ENCODE results near the gene OR4F15. TPM values are rescaled to one million over a fixed set of nuclear protein-coding genes. Genes with fewer than 3 reads are reported as not detected.
"Not testable (repeated sequence)": the region's sequence is repeated elsewhere in the genome, so short reads cannot be mapped to it uniquely, and the experiment has no call there.

Gene OR4F15
- total RNA-seq, 2 experiments from 2014 or later, result not detected

GRCh38 chr15:101784644-101785043 is 27.4 kb upstream of the OR4F15 start:
- DNase-seq, result no peak
- ChIA-PET CTCF (no interaction called here), POLR2A (no interaction called here)
- Mint-ChIP-seq H3K4me1 (ENCODE audit: low read depth) (no peaks in the 10 kb centered on the region), H3K27me3 (peaks cover 10% of the 10 kb centered on the region), H3K27ac (no peak overlapping the region), H3K36me3 (ENCODE audit: low read depth) (no peaks in the 10 kb centered on the region), H3K9me3 (no peaks in the 10 kb centered on the region), H3K4me3 (no peak overlapping the region)
- ATAC-seq, result no peak
- intact Hi-C loops (cut with micrococcal nuclease), result no loop called here
- TF ChIP-seq, protein P1, sequence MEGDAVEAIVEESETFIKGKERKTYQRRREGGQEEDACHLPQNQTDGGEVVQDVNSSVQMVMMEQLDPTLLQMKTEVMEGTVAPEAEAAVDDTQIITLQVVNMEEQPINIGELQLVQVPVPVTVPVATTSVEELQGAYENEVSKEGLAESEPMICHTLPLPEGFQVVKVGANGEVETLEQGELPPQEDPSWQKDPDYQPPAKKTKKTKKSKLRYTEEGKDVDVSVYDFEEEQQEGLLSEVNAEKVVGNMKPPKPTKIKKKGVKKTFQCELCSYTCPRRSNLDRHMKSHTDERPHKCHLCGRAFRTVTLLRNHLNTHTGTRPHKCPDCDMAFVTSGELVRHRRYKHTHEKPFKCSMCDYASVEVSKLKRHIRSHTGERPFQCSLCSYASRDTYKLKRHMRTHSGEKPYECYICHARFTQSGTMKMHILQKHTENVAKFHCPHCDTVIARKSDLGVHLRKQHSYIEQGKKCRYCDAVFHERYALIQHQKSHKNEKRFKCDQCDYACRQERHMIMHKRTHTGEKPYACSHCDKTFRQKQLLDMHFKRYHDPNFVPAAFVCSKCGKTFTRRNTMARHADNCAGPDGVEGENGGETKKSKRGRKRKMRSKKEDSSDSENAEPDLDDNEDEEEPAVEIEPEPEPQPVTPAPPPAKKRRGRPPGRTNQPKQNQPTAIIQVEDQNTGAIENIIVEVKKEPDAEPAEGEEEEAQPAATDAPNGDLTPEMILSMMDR (IDR thresholded peaks at IDR 0.05), result no peak

GRCh38 chr15:101786422-101786821 is 25.6 kb upstream of the OR4F15 start:
- H3K4me1 Mint-ChIP-seq (ENCODE audit: low read depth); H3K9me3 Mint-ChIP-seq; DNase-seq; H3K27me3 Mint-ChIP-seq; ATAC-seq; intact Hi-C loops (cut with micrococcal nuclease); H3K27ac Mint-ChIP-seq; H3K36me3 Mint-ChIP-seq (ENCODE audit: low read depth); H3K4me3 Mint-ChIP-seq; POLR2A ChIA-PET; CTCF ChIA-PET: not testable (repeated sequence)

- H3K27me3 Mint-ChIP-seq; ATAC-seq; intact Hi-C loops (cut with micrococcal nuclease); CTCF ChIA-PET; H3K9me3 Mint-ChIP-seq; DNase-seq; H3K4me1 Mint-ChIP-seq (ENCODE audit: low read depth); POLR2A ChIA-PET; H3K36me3 Mint-ChIP-seq (ENCODE audit: low read depth); H3K4me3 Mint-ChIP-seq; H3K27ac Mint-ChIP-seq: not testable (repeated sequence)
Observed at GRCh38 chr15:101788001-101788400, 24.0 kb upstream of the OR4F15 start.

DNA sequence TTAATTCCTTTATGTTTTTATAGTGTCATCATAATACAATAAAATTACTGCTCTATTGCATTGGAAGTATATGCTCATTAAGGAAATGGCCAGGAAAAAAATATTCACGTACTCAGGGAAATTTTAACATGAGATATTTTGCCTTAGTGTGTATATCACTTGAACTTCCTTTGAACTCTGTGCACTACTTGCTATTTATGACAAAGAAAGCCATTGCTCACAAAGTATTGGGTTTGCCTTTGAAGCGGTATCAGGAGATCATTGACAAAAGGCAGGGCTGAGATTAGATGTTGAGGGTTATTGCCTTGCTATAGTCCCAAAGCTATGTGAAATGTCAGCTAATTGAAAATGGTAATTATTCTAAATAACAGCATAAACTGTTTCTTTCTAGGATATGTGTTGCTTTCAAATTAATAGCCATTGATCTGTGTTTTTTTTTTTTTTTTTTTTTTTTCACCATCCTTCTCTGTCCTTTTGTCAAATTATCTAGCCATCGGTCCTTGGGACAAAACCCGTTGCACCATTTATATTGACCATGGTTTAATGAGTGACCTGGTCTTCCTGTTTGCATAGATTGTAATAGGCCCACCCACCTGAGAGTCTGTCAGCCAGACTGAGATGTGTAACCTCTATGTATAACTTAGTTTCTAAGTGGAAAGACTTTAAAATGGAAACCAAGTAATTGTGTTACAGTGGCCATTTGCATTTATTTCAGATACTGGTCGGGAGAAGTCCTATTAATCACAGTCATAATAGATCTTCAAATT is 23.3 kb upstream of the OR4F15 start:
- H3K36me3 Mint-ChIP-seq (ENCODE audit: low read depth); H3K4me1 Mint-ChIP-seq (ENCODE audit: low read depth); H3K9me3 Mint-ChIP-seq; H3K4me3 Mint-ChIP-seq; H3K27me3 Mint-ChIP-seq; ATAC-seq; intact Hi-C loops (cut with micrococcal nuclease); CTCF ChIA-PET; DNase-seq; POLR2A ChIA-PET; H3K27ac Mint-ChIP-seq: not testable (repeated sequence)

- H3K4me3 Mint-ChIP-seq; DNase-seq; POLR2A ChIA-PET; H3K27me3 Mint-ChIP-seq; H3K27ac Mint-ChIP-seq; H3K4me1 Mint-ChIP-seq (ENCODE audit: low read depth); H3K36me3 Mint-ChIP-seq (ENCODE audit: low read depth); H3K9me3 Mint-ChIP-seq; ATAC-seq; CTCF ChIA-PET; intact Hi-C loops (cut with micrococcal nuclease): not testable (repeated sequence)
Observed at GRCh38 chr15:101790748-101791147, 21.3 kb upstream of the OR4F15 start.

- H3K9me3 Mint-ChIP-seq; H3K27me3 Mint-ChIP-seq; H3K27ac Mint-ChIP-seq; intact Hi-C loops (cut with micrococcal nuclease); CTCF ChIA-PET; H3K4me3 Mint-ChIP-seq; POLR2A ChIA-PET; H3K36me3 Mint-ChIP-seq (ENCODE audit: low read depth); DNase-seq; H3K4me1 Mint-ChIP-seq (ENCODE audit: low read depth); ATAC-seq: not testable (repeated sequence)
Observed at GRCh38 chr15:101793981-101794380, 18.0 kb upstream of the OR4F15 start.

- ChIA-PET CTCF (no interaction called here), POLR2A (no interaction called here)
- H3K27ac Mint-ChIP-seq, result no peak overlapping the region
- no peak overlapping the region for H3K4me3 Mint-ChIP-seq
- no peaks in the 10 kb centered on the region for H3K9me3 Mint-ChIP-seq
- no peaks in the 10 kb centered on the region for H3K4me1 Mint-ChIP-seq (ENCODE audit: low read depth)
- TF ChIP-seq, protein P1 (IDR thresholded peaks at IDR 0.05), result no peak
- peaks cover 7% of the 10 kb centered on the region for H3K27me3 Mint-ChIP-seq
- no peak for DNase-seq
- no peak for ATAC-seq
- no peaks in the 10 kb centered on the region for H3K36me3 Mint-ChIP-seq (ENCODE audit: low read depth)
- intact Hi-C loops (cut with micrococcal nuclease), result no loop called here
Observed at GRCh38 chr15:101795455-101795854, 16.5 kb upstream of the OR4F15 start.
